NCI-H2196 (cell line): Measurements from ENCODE around the gene GSPT1.
"Not testable (repeated sequence)": the region's sequence is repeated elsewhere in the genome, so short reads cannot be mapped to it uniquely, and the experiment has no call there.

ENCODE experiments used
- DNase-seq: peaks from one replicate; lab custom pipeline; 2025; ENCODE audit not compliant: unreplicated experiment; lab: John Stamatoyannopoulos, UW

Gene GSPT1

GRCh38 chr16:11915644-11916523 is at the start of gene GSPT1:
TSS of gene GSPT1 (minus strand) at chr16:11915956. CDS start at chr16:11915720, 236 bp downstream.
- DNase-seq = peak; percentile 99

GRCh38 chr16:11964761-11965551 is 49.2 kb upstream of the GSPT1 start, which contains the start of gene TNFRSF17:
TSS of gene TNFRSF17 (plus strand) at chr16:11965210. CDS start at chr16:11965325, 115 bp downstream.
- no peak for DNase-seq

- DNase-seq = no peak
Observed at GRCh38 chr16:11963706-11964105, 48.0 kb upstream of the GSPT1 start.

- DNase-seq = not testable (repeated sequence)
Observed at GRCh38 chr16:11962978-11963377, 47.2 kb upstream of the GSPT1 start.

- not testable (repeated sequence) for DNase-seq
Observed at GRCh38 chr16:11962457-11962856, 46.7 kb upstream of the GSPT1 start.

GRCh38 chr16:11957591-11958395 is 42.0 kb upstream of the GSPT1 start:
- DNase-seq = no peak

- no peak for DNase-seq
Observed at GRCh38 chr16:11956558-11956957, 40.8 kb upstream of the GSPT1 start.

- no peak for DNase-seq
Observed at GRCh38 chr16:11955713-11956123, 40.0 kb upstream of the GSPT1 start.

- DNase-seq = not testable (repeated sequence)
Observed at GRCh38 chr16:11953576-11953975, 37.8 kb upstream of the GSPT1 start.

- DNase-seq = no peak
Observed at GRCh38 chr16:11950388-11950787, 34.6 kb upstream of the GSPT1 start.

- DNase-seq = peak; percentile 60
Observed at GRCh38 chr16:11949527-11949926, 33.8 kb upstream of the GSPT1 start.

- no peak for DNase-seq
Observed at GRCh38 chr16:11948819-11949218, 33.1 kb upstream of the GSPT1 start.

GRCh38 chr16:11946433-11946832 is 30.7 kb upstream of the GSPT1 start:
- no peak for DNase-seq

- not testable (repeated sequence) for DNase-seq
Observed at GRCh38 chr16:11941945-11942344, 26.2 kb upstream of the GSPT1 start, which contains the start of gene NPIPB2. TSS of gene NPIPB2 (minus strand) at chr16:11942045. CDS start at chr16:11942045, 0 bp downstream.

- DNase-seq = not testable (repeated sequence)
Observed at GRCh38 chr16:11927350-11927749, 11.6 kb upstream of the GSPT1 start.

GRCh38 chr16:11924046-11924445 is 8.3 kb upstream of the GSPT1 start:
- DNase-seq = not testable (repeated sequence)

- DNase-seq = peak; percentile 87
Observed at GRCh38 chr16:11916524-11917285, 949 bp upstream of the GSPT1 start.

- no peak for DNase-seq
Observed at GRCh38 chr16:11915114-11915643, 577 bp downstream of the GSPT1 start.

GRCh38 chr16:11914210-11915113 is 1.3 kb downstream of the GSPT1 start:
- peak; percentile 18 for DNase-seq
